UCSD-AML1 (cell line): Measurements from ENCODE around the gene PCDHAC1.
"Not testable (repeated sequence)": the region's sequence is repeated elsewhere in the genome, so short reads cannot be mapped to it uniquely, and the experiment has no call there.

Source experiments
- DNase-seq: peaks from one replicate; lab custom pipeline; 2025; ENCODE audit not compliant: unreplicated experiment; lab: John Stamatoyannopoulos, UW

The PCDHAC1 gene

GRCh38 chr5:140925806-140926442 lies at the start of gene PCDHAC1:
PCDHAC1 (plus strand) TSS chr5:140926299; CDS start chr5:140926893, 594 bp downstream.
- DNase-seq, result no peak

GRCh38 chr5:140876541-140877261 lies 49.4 kb upstream of the PCDHAC1 start:
- DNase-seq, result not testable (repeated sequence)

- no peak for DNase-seq
Observed at GRCh38 chr5:140877262-140877581, 48.9 kb upstream of the PCDHAC1 start.

- DNase-seq, result no peak
Observed at GRCh38 chr5:140881889-140882590, 44.1 kb upstream of the PCDHAC1 start, which contains the start of gene PCDHA13. PCDHA13 (plus strand) TSS chr5:140882124; CDS start chr5:140882269, 145 bp downstream.

GRCh38 chr5:140882591-140882899 lies 43.6 kb upstream of the PCDHAC1 start:
- no peak for DNase-seq

- DNase-seq, result no peak
Observed at GRCh38 chr5:140883373-140883772, 42.7 kb upstream of the PCDHAC1 start.

- no peak for DNase-seq
Observed at GRCh38 chr5:140883927-140884697, 42.0 kb upstream of the PCDHAC1 start.

- DNase-seq, result no peak
Observed at GRCh38 chr5:140916325-140916724, 9.8 kb upstream of the PCDHAC1 start.

- no peak for DNase-seq
Observed at GRCh38 chr5:140923601-140924000, 2.5 kb upstream of the PCDHAC1 start.

GRCh38 chr5:140926443-140927227 lies 536 bp downstream of the PCDHAC1 start:
- DNase-seq, result no peak

GRCh38 chr5:140927228-140927573 lies 1.1 kb downstream of the PCDHAC1 start:
- DNase-seq, result no peak

- DNase-seq, result no peak
Observed at GRCh38 chr5:140934964-140935606, 9.0 kb downstream of the PCDHAC1 start.

- no peak for DNase-seq
Observed at GRCh38 chr5:140946578-140946977, 20.5 kb downstream of the PCDHAC1 start.

- no peak for DNase-seq
Observed at GRCh38 chr5:140951636-140952035, 25.5 kb downstream of the PCDHAC1 start.

- no peak for DNase-seq
Observed at GRCh38 chr5:140953234-140953633, 27.1 kb downstream of the PCDHAC1 start.

GRCh38 chr5:140962190-140962589 lies 36.1 kb downstream of the PCDHAC1 start:
- DNase-seq, result no peak

GRCh38 chr5:140964356-140964755 lies 38.3 kb downstream of the PCDHAC1 start:
- DNase-seq, result no peak

GRCh38 chr5:140965905-140966292 lies 39.8 kb downstream of the PCDHAC1 start:
- no peak for DNase-seq

GRCh38 chr5:140966293-140967225 lies 40.5 kb downstream of the PCDHAC1 start, which contains the start of gene PCDHAC2:
PCDHAC2 (plus strand) TSS chr5:140966476; CDS start chr5:140966767, 291 bp downstream.
- no peak for DNase-seq
